K562 (cell line): ENCODE measurements around the gene GOLPH3. TPM values are rescaled to one million over a fixed set of nuclear protein-coding genes. Genes with fewer than 3 reads are reported as not detected.
A peak's percentile ranks its signal among the peaks of the same experiment; 100 is the strongest.

Experiments
- ATAC-seq: fragments of 200-7000 bp; cut with Tn5 transposase; 3 replicates; pipeline ENCODE4 v1.9.1; 2020; ENCODE audit warnings: moderate library complexity
- BruUV-seq: library from RNA; stranded (reverse); fragments of 400-500 nt; replicated peaks from 2 replicates; lab custom pipeline; 2021; lab: Mats Ljungman, UMichigan
- CTCF ChIA-PET: fragments of 300-600 bp; formaldehyde crosslinking; extraction: SDS; loops from one replicate; lab custom pipeline; 2021; ENCODE audit warnings: low intra/inter-chr PET ratio; lab: Yijun Ruan, JAX
- POLR2A ChIA-PET: fragments of 300-600, 350-650 bp; sonication (Branson Sonifier 250); formaldehyde crosslinking; extraction: SDS; loops from one replicate; lab custom pipeline; 2021; ENCODE audit warnings: antibody characterized with exemption, inconsistent platforms; lab: Yijun Ruan, JAX
- DNase-seq, 4 experiments: peaks; one replicate each; pipeline versions ENCODE4 v3.0.0 to v3.0.0-alpha.2; 2011 to 2018; ENCODE audit warnings: low spot score in 3 of 4, mixed read lengths in 3 of 4; ENCODE audit errors: extremely low read depth in 1 of 4
- FAIRE-seq: peaks from 2 replicates; lab custom pipeline; 2011; peaks lifted over from hg19 to GRCh38; lab: Jason Lieb, UNC
- H2AFZ ChIP-seq: 2 replicates; pipeline ENCODE4 v1.6.0; 2011; ENCODE audit warnings: low read depth, low read length, control low read depth, inconsistent platforms
- H3K27ac ChIP-seq: fragments of 200-600 bp; 3 replicates; pipeline ENCODE4 v1.8.0; 2011; ENCODE audit warnings: low read depth, mild to moderate bottlenecking, control low read depth, inconsistent platforms, low read length, moderate library complexity, mixed read lengths; ENCODE audit errors: extremely low read depth
- H3K27me3 ChIP-seq, 2 experiments: fragments of 300-600 bp in 1 of 2; 2 replicates in 1 of 2; 3 replicates in 1 of 2; pipeline versions ENCODE4 v1.6.0 to v1.8.0; 2011; ENCODE audit warnings: inconsistent platforms in 2 of 2, low read length in 2 of 2, mild to moderate bottlenecking in 1 of 2, mixed read lengths in 1 of 2, moderate library complexity in 1 of 2; ENCODE audit not compliant: control insufficient read depth in 2 of 2, insufficient read depth in 2 of 2
- H3K36me3 ChIP-seq: fragments of 300-600 bp; 3 replicates; pipeline ENCODE4 v1.8.0; 2011; ENCODE audit warnings: mild to moderate bottlenecking, low read length, inconsistent platforms; ENCODE audit not compliant: control insufficient read depth, insufficient read depth
- H3K4me1 ChIP-seq, 2 experiments: fragments of 200-600 bp in 1 of 2; replicated peaks in 1 of 2; 2 replicates in 1 of 2; 3 replicates in 1 of 2; pipeline versions ENCODE4 v1.5.1 to v1.8.0; 2011; ENCODE audit warnings: inconsistent platforms in 2 of 2, low read length in 2 of 2, mild to moderate bottlenecking in 1 of 2, mixed read lengths in 1 of 2, moderate library complexity in 1 of 2; ENCODE audit not compliant: control insufficient read depth in 2 of 2, insufficient read depth in 2 of 2
- H3K4me2 ChIP-seq: 2 replicates; pipeline ENCODE4 v1.6.1; 2011; ENCODE audit warnings: low read length, control low read depth, inconsistent platforms, mixed read lengths; ENCODE audit not compliant: insufficient read depth
- H3K4me3 ChIP-seq: fragments of 200-600 bp; sonication (generic), shearing (Covaris generic); 2 replicates; pipeline ENCODE4 v1.5.1; 2016; ENCODE audit warnings: control low read depth, inconsistent platforms
- H3K79me2 ChIP-seq: fragments of 200-600 bp; 3 replicates; pipeline ENCODE4 v1.8.0; 2011; ENCODE audit warnings: low read length, inconsistent platforms; ENCODE audit not compliant: control insufficient read depth, insufficient read depth
- H3K9ac ChIP-seq, 2 experiments: 2 replicates each; pipeline versions ENCODE4 v1.6.0 to v1.6.1; 2011; ENCODE audit warnings: low read depth in 2 of 2, low read length in 2 of 2, control low read depth in 1 of 2, inconsistent platforms in 1 of 2, mild to moderate bottlenecking in 1 of 2, mixed read lengths in 1 of 2; ENCODE audit not compliant: insufficient read depth in 1 of 2
- H3K9me1 ChIP-seq: one replicate; pipeline ENCODE4 v1.6.0; 2011; ENCODE audit warnings: inconsistent platforms, mild to moderate bottlenecking, low read length, moderate library complexity; ENCODE audit not compliant: control insufficient read depth, insufficient read depth
- H3K9me3 ChIP-seq: replicated peaks from 2 replicates; pipeline ENCODE4 v1.5.1; 2011; ENCODE audit warnings: low read depth, low read length, inconsistent platforms; ENCODE audit not compliant: control insufficient read depth, insufficient read depth
- H4K20me1 ChIP-seq: replicated peaks from 2 replicates; pipeline ENCODE4 v1.6.1; 2011; ENCODE audit warnings: low read length, inconsistent platforms, mixed read lengths; ENCODE audit not compliant: control insufficient read depth, insufficient read depth
- ETV5 ChIP-seq: sonication (generic); formaldehyde crosslinking; IDR thresholded peaks from 2 replicates; pipeline ENCODE4 v1.4.0; 2020; ENCODE audit warnings: low read depth, mild to moderate bottlenecking, missing genetic modification reagents
- L3MBTL2 ChIP-seq: fragments of 450-650 bp; IDR thresholded peaks from 2 replicates; pipeline ENCODE4 v1.6.1; 2016; ENCODE audit warnings: mild to moderate bottlenecking, moderate library complexity
- MCM2 ChIP-seq: fragments of 450-650 bp; IDR thresholded peaks from 2 replicates; pipeline ENCODE4 v1.6.1; 2017; ENCODE audit warnings: low read depth, mild to moderate bottlenecking
- MTF1 ChIP-seq: fragments of 250-450 bp; sonication (Bioruptor Pico); IDR thresholded peaks from 2 replicates; pipeline ENCODE4 v1.9.0; 2021; ENCODE audit warnings: moderate library complexity, mild to moderate bottlenecking, inconsistent platforms, borderline replicate concordance
- NFRKB ChIP-seq: fragments of 450-650 bp; IDR thresholded peaks from 2 replicates; pipeline ENCODE4 v1.6.1; 2016; ENCODE audit warnings: low read depth
- NR2C2 ChIP-seq, 2 experiments: fragments of 200-800 bp in 1 of 2; sonication (Bioruptor generic) in 1 of 2; sonication (generic) in 1 of 2; formaldehyde crosslinking in 1 of 2; IDR thresholded peaks; 2 replicates each; pipeline versions ENCODE4 v1.6.1 to v1.8.0; 2016 to 2022; ENCODE audit warnings: mild to moderate bottlenecking in 1 of 2, missing compliant biosample characterization in 1 of 2, missing genetic modification characterization in 1 of 2, missing genetic modification reagents in 1 of 2
- RAD21 ChIP-seq, 2 experiments: fragments of 250-450 bp in 1 of 2; fragments of 450-650 bp in 1 of 2; sonication (Bioruptor Pico) in 1 of 2; formaldehyde crosslinking in 1 of 2; IDR thresholded peaks in 1 of 2; conservative IDR thresholded peaks in 1 of 2; 2 replicates each; pipeline versions ENCODE4 v1.4.0 to v1.8.0; 2020 to 2022; ENCODE audit warnings: mild to moderate bottlenecking in 2 of 2, moderate library complexity in 1 of 2
- TAF9B ChIP-seq: fragments of 450-650 bp; IDR thresholded peaks from 2 replicates; pipeline ENCODE4 v1.6.1; 2018; ENCODE audit warnings: mild to moderate bottlenecking; ENCODE audit not compliant: partially characterized antibody
- ZKSCAN8 ChIP-seq: fragments of 200-800 bp; sonication (Bioruptor generic); IDR thresholded peaks from 2 replicates; pipeline ENCODE4 v1.6.1; 2016; ENCODE audit warnings: missing genetic modification characterization, missing compliant biosample characterization
- ZNF253 ChIP-seq: fragments of 250-450 bp; sonication (Bioruptor Pico); conservative IDR thresholded peaks from 2 replicates; pipeline ENCODE4 v1.6.1; 2021; ENCODE audit warnings: mild to moderate bottlenecking
- ZNF507 ChIP-seq: conservative IDR thresholded peaks from 2 replicates; pipeline ENCODE4 v1.6.1; 2017; ENCODE audit warnings: missing genetic modification characterization, missing compliant biosample characterization
- ZNF75A ChIP-seq: fragments of 450-650 bp; formaldehyde crosslinking; IDR thresholded peaks from 2 replicates; pipeline ENCODE4 v1.4.0; 2020; ENCODE audit warnings: mild to moderate bottlenecking
- ZNF77 ChIP-seq: fragments of 250-450 bp; sonication (Bioruptor Pico); IDR thresholded peaks from 2 replicates; pipeline ENCODE4 v1.5.0; 2020
- WGBS: fragments of 100-300 bp; shearing (Covaris generic); methylation state at CpG from one replicate; pipeline ENCODE4 v1.1.6; 2016; ENCODE audit warnings: low coverage, mixed read lengths; ENCODE audit not compliant: insufficient coverage; ENCODE audit errors: missing lambda C conversion rate; 5-methylcytosine and 5-hydroxymethylcytosine counted together
- in situ Hi-C: fragments of 300-500 bp; cut with MboI; formaldehyde crosslinking; loops from 4 replicates; pipeline ENCODE4 v1.15.0; 2018; ENCODE audit warnings: inconsistent platforms, mixed read lengths
- intact Hi-C: fragments of 100-400 bp; cut with micrococcal nuclease; formaldehyde crosslinking; loops from 2 replicates; pipeline ENCODE4 v1.14.2; 2022
- polyA plus RNA-seq, 8 experiments: library from polyadenylated mRNA; depleted of rRNA in 4 of 8; stranded (reverse) in 5 of 8; unstranded in 3 of 8; fragments of >200 nt; fragmentation: Nextera tagmentation in 2 of 8; fragmentation: Illumina TruSeq in 1 of 8; extraction: Ambion mirVana in 2 of 8; extraction: Trizol in 1 of 8; gene quantifications; 2 replicates each; pipeline versions ENCODE4 v1.2.1 to v1.2.3, GENCODE V29; 2011 to 2014; ENCODE audit warnings: inconsistent platforms in 1 of 8, missing spikeins in 1 of 8
- total RNA-seq, 7 experiments: library from RNA; depleted of rRNA in 6 of 7; stranded (reverse); fragments of >200 nt in 6 of 7; fragmentation: Illumina TruSeq in 2 of 7; extraction: Trizol in 2 of 7; gene quantifications; 2 replicates each; pipeline versions ENCODE4 v1.2.1 to v1.2.3, GENCODE V29; 2011 to 2021; ENCODE audit warnings: low replicate concordance in 1 of 7
- TF ChIP-seq, protein P1 (sequence below), 3 experiments: fragments of 200-800 bp in 1 of 3; fragments of 250-450 bp in 1 of 3; fragments of 450-650 bp in 1 of 3; sonication (Bioruptor Pico) in 1 of 3; sonication (Bioruptor generic) in 1 of 3; formaldehyde crosslinking in 1 of 3; IDR thresholded peaks; 2 replicates each; pipeline versions ENCODE4 v1.6.1 to v1.8.0; 2016 to 2022; ENCODE audit warnings: mild to moderate bottlenecking in 2 of 3, missing genetic modification characterization in 2 of 3, missing compliant biosample characterization in 1 of 3, moderate library complexity in 1 of 3

The GOLPH3 gene
- total and polyA plus RNA-seq, 9 of the 15 experiments (the other 6 are each of a cell fraction or from before 2014, with no cell fraction given) = 18.8 to 94.6 (median 55.1) TPM

DNA sequence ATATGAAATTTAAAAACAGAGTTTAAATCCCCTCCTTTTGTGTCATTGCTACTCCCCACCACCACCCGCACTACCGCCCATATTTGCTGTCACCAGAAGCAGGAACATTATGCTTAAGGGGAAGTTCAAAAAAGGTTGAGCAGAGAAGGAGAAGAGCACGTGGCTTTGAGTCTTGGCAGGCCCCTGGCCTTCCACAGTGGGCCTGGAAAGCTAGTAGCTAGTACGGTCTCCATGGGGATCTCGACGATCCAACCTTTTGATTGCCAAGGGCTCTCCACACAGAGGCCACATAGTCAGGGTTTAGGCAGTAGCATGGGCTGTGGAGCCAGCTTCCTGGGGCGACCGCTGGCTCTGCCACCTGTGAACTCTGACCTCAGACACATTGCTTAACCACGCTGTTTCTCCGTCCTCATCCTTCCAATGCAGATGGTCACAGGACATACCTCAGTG lies 90.1 kb downstream of the GOLPH3 start:
- no peaks in the 10 kb centered on the region for H3K9me1 ChIP-seq
- no peak overlapping the region for H3K4me3 ChIP-seq
- H2AFZ ChIP-seq = no peak overlapping the region
- H3K9me3 ChIP-seq = no peaks in the 10 kb centered on the region
- WGBS = 15% methylated on average over 10 of the region's 10 CpGs
- TF ChIP-seq ZNF253 (CRISPR knock-in tag) = no peak
- TF ChIP-seq TAF9B = no peak
- peak; percentile 33; the same call in 1 of the 2 replicates for TF ChIP-seq L3MBTL2
- TF ChIP-seq, protein P1, sequence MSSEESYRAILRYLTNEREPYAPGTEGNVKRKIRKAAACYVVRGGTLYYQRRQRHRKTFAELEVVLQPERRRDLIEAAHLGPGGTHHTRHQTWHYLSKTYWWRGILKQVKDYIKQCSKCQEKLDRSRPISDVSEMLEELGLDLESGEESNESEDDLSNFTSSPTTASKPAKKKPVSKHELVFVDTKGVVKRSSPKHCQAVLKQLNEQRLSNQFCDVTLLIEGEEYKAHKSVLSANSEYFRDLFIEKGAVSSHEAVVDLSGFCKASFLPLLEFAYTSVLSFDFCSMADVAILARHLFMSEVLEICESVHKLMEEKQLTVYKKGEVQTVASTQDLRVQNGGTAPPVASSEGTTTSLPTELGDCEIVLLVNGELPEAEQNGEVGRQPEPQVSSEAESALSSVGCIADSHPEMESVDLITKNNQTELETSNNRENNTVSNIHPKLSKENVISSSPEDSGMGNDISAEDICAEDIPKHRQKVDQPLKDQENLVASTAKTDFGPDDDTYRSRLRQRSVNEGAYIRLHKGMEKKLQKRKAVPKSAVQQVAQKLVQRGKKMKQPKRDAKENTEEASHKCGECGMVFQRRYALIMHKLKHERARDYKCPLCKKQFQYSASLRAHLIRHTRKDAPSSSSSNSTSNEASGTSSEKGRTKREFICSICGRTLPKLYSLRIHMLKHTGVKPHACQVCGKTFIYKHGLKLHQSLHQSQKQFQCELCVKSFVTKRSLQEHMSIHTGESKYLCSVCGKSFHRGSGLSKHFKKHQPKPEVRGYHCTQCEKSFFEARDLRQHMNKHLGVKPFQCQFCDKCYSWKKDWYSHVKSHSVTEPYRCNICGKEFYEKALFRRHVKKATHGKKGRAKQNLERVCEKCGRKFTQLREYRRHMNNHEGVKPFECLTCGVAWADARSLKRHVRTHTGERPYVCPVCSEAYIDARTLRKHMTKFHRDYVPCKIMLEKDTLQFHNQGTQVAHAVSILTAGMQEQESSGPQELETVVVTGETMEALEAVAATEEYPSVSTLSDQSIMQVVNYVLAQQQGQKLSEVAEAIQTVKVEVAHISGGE (CRISPR knock-in tag; IDR thresholded peaks at IDR 0.05) = no peak
- no peak for TF ChIP-seq NFRKB
- TF ChIP-seq MCM2 = no peak
- no peak for TF ChIP-seq ZKSCAN8 (CRISPR knock-in tag)
- TF ChIP-seq ZNF507 (tag) = no peak
- no peak for TF ChIP-seq ZNF77
- no peak for TF ChIP-seq RAD21 (CRISPR knock-in tag; conservative IDR thresholded peaks at IDR 0.05 in 1 of 2, IDR thresholded peaks at IDR 0.05 in 1 of 2)
- no peak for TF ChIP-seq ZNF75A
- TF ChIP-seq ETV5 = no peak
- TF ChIP-seq MTF1 (CRISPR knock-in tag) = no peak
- no peak for TF ChIP-seq NR2C2 (CRISPR knock-in tag; IDR thresholded peaks at IDR 0.05)
- TF ChIP-seq NR2C2 (tag; IDR thresholded peaks at IDR 0.05) = peak; percentile 39; the same call in 1 of the 2 replicates
- in situ Hi-C loops (no loop called here), intact Hi-C loops (loop anchor here (10.0 kb wide), 1 partner anchor 419 kb away; no protein-coding TSS in a partner anchor)
- ChIA-PET POLR2A (interaction anchor here (1.0 kb wide), 1 partner anchor 9 kb away, joined by 4 read pairs; no protein-coding TSS in a partner anchor), CTCF (interaction anchor here (0.6 kb wide), 1 partner anchor 59 kb away, joined by 3 read pairs; no protein-coding TSS in a partner anchor)
- ATAC-seq = no peak; the same call in 1 of the 3 replicates
- DNase-seq = no peak
- H3K27ac ChIP-seq = no peak overlapping the region
- H3K4me2 ChIP-seq = no peak overlapping the region
- no peaks in the 10 kb centered on the region for H3K79me2 ChIP-seq
- no peak overlapping the region for H3K9ac ChIP-seq
- no peak for FAIRE-seq
- H3K36me3 ChIP-seq = no peaks in the 10 kb centered on the region
- BruUV-seq = no TSS peak
- H3K27me3 ChIP-seq = peaks cover 22 to 37% of the 10 kb centered on the region in 2 experiments
- no peaks in the 10 kb centered on the region; the same call in 1 of the 2 replicates for H4K20me1 ChIP-seq
- peaks cover 0 to 6% of the 10 kb centered on the region in 2 experiments; a peak in 1 of 5 replicates for H3K4me1 ChIP-seq
